Mesenchymal stem cell (in vitro differentiated cells and primary cell): Measurements from ENCODE around the gene MYOZ2.

Experiments
- DNase-seq: peaks from one replicate; pipeline ENCODE4 v3.0.0-alpha.2; 2013
- H2AFZ ChIP-seq: one replicate; pipeline ENCODE4 v1.6.1; 2013; ENCODE audit warnings: low read depth, mild to moderate bottlenecking, control low read depth, inconsistent platforms, low read length, moderate library complexity
- H2AK5ac ChIP-seq: 2 replicates; pipeline ENCODE4 v1.6.1; 2013; ENCODE audit warnings: low read length, moderate library complexity, mild to moderate bottlenecking, inconsistent platforms; ENCODE audit not compliant: severe bottlenecking
- H2BK120ac ChIP-seq: one replicate; pipeline ENCODE4 v1.6.1; 2013; ENCODE audit warnings: low read depth, mild to moderate bottlenecking, inconsistent platforms, low read length, moderate library complexity
- H2BK12ac ChIP-seq, 2 experiments: one replicate each; pipeline ENCODE4 v1.6.1; 2013; ENCODE audit warnings: inconsistent platforms in 2 of 2, low read length in 2 of 2, mild to moderate bottlenecking in 2 of 2, moderate library complexity in 2 of 2, control low read depth in 1 of 2
- H2BK15ac ChIP-seq: one replicate; pipeline ENCODE4 v1.6.1; 2013; ENCODE audit warnings: mild to moderate bottlenecking, low read depth, inconsistent platforms; ENCODE audit not compliant: poor library complexity, severe bottlenecking
- H2BK5ac ChIP-seq: 2 replicates; pipeline ENCODE4 v1.6.1; 2013; ENCODE audit warnings: low read depth, mild to moderate bottlenecking, low read length, control low read depth, inconsistent platforms; ENCODE audit not compliant: poor library complexity, severe bottlenecking
- H3K14ac ChIP-seq, 2 experiments: one replicate each; pipeline ENCODE4 v1.6.1; 2013; ENCODE audit warnings: inconsistent platforms in 2 of 2, low read length in 2 of 2, control low read depth in 1 of 2, mild to moderate bottlenecking in 1 of 2, moderate library complexity in 1 of 2
- H3K18ac ChIP-seq, 2 experiments: one replicate each; pipeline ENCODE4 v1.6.1; 2013; ENCODE audit warnings: inconsistent platforms in 2 of 2, low read length in 2 of 2, control low read depth in 1 of 2, low read depth in 1 of 2, mild to moderate bottlenecking in 1 of 2
- H3K23ac ChIP-seq, 2 experiments: one replicate each; pipeline ENCODE4 v1.6.1; 2013; ENCODE audit warnings: inconsistent platforms in 2 of 2, low read length in 2 of 2, mild to moderate bottlenecking in 2 of 2, moderate library complexity in 2 of 2, control low read depth in 1 of 2
- H3K27ac ChIP-seq: 2 replicates; pipeline ENCODE4 v1.5.1; 2013; ENCODE audit warnings: mild to moderate bottlenecking, moderate library complexity, low read length, control low read depth, inconsistent platforms; ENCODE audit not compliant: poor library complexity, severe bottlenecking
- H3K27me3 ChIP-seq, 2 experiments: 2 replicates each; pipeline versions ENCODE4 v1.6.1 to v1.7.0; 2013; ENCODE audit warnings: low read length in 2 of 2, mild to moderate bottlenecking in 2 of 2, moderate library complexity in 2 of 2, control low read depth in 1 of 2, inconsistent platforms in 1 of 2; ENCODE audit not compliant: control insufficient read depth in 1 of 2, insufficient read depth in 1 of 2
- H3K36me3 ChIP-seq, 2 experiments: 2 replicates each; pipeline versions ENCODE4 v1.6.1 to v1.7.0; 2013; ENCODE audit warnings: low read length in 2 of 2, control low read depth in 1 of 2, inconsistent platforms in 1 of 2, low read depth in 1 of 2, mild to moderate bottlenecking in 1 of 2; ENCODE audit not compliant: insufficient read depth in 2 of 2, control insufficient read depth in 1 of 2
- H3K4ac ChIP-seq, 2 experiments: one replicate each; pipeline ENCODE4 v1.6.1; 2013; ENCODE audit warnings: inconsistent platforms in 2 of 2, low read length in 2 of 2, mild to moderate bottlenecking in 2 of 2, moderate library complexity in 2 of 2, control low read depth in 1 of 2, low read depth in 1 of 2
- H3K4me1 ChIP-seq: 2 replicates; pipeline ENCODE4 v1.6.1; 2013; ENCODE audit warnings: low read depth, low read length, control low read depth; ENCODE audit not compliant: control insufficient read depth, insufficient read depth
- H3K4me2 ChIP-seq: 2 replicates; pipeline ENCODE4 v1.6.1; 2013; ENCODE audit warnings: low read length, mild to moderate bottlenecking, inconsistent platforms; ENCODE audit not compliant: poor library complexity, severe bottlenecking
- H3K4me3 ChIP-seq, 2 experiments: 2 replicates each; pipeline versions ENCODE4 v1.5.1 to v1.7.0; 2013; ENCODE audit warnings: low read length in 2 of 2, mild to moderate bottlenecking in 2 of 2, control low read depth in 1 of 2, low read depth in 1 of 2; ENCODE audit not compliant: insufficient read depth in 1 of 2
- H3K79me1 ChIP-seq: replicated peaks from 2 replicates; pipeline ENCODE4 v1.6.1; 2013; ENCODE audit warnings: mild to moderate bottlenecking, control low read depth, low read length, inconsistent platforms; ENCODE audit not compliant: poor library complexity, severe bottlenecking
- H3K9ac ChIP-seq: 2 replicates; pipeline ENCODE4 v1.7.0; 2013; ENCODE audit warnings: mild to moderate bottlenecking, low read length, moderate library complexity
- H3K9me3 ChIP-seq: 2 replicates; pipeline ENCODE4 v1.7.0; 2013; ENCODE audit warnings: mild to moderate bottlenecking, low read length; ENCODE audit not compliant: control insufficient read depth
- H4K8ac ChIP-seq: one replicate; pipeline ENCODE4 v1.6.1; 2013; ENCODE audit warnings: inconsistent platforms, mild to moderate bottlenecking, low read length, moderate library complexity
- H4K91ac ChIP-seq: one replicate; pipeline ENCODE4 v1.6.1; 2013; ENCODE audit warnings: mild to moderate bottlenecking, low read length, inconsistent platforms
- WGBS: methylation state at CpG from one replicate; pipeline ENCODE4 v1.1.7; 2013; ENCODE audit warnings: mixed read lengths; 5-methylcytosine and 5-hydroxymethylcytosine counted together

Gene MYOZ2

GRCh38 chr4:119116925-119117900, 18.4 kb upstream of the MYOZ2 start:
- peak; percentile 61 for DNase-seq
- Histone ChIP-seq H3K4me3 (peak overlapping the region in 1 of 2 experiments; percentile 36), H3K79me1 (no peaks in the 10 kb centered on the region), H2AK5ac (no peak overlapping the region), H3K14ac (no peak overlapping the region), H3K18ac (peak overlapping the region in 1 of 2 experiments; percentile 56), H3K27me3 (no peaks in the 10 kb centered on the region), H2BK120ac (no peak overlapping the region), H3K27ac (no peak overlapping the region), H2BK15ac (no peak overlapping the region), H3K4ac (peak overlapping the region in 1 of 2 experiments; percentile 79), H2AFZ (no peak overlapping the region), H3K9ac (peak overlapping the region; percentile 85), H4K8ac (peak overlapping the region; percentile 10), H3K4me2 (no peak overlapping the region), H3K4me1 (no peaks in the 10 kb centered on the region), H4K91ac (no peak overlapping the region), H3K36me3 (no peaks in the 10 kb centered on the region), H3K23ac (no peak overlapping the region), H2BK5ac (no peak overlapping the region), H3K9me3 (no peaks in the 10 kb centered on the region), H2BK12ac (no peak overlapping the region)
- 12% methylated on average over 2 of the region's 3 CpGs for WGBS

- no peak overlapping the region for H3K4me3 ChIP-seq
- no peaks in the 10 kb centered on the region for H3K36me3 ChIP-seq
- H3K4me2 ChIP-seq, result no peak overlapping the region
- no peak overlapping the region for H3K27ac ChIP-seq
- no peaks in the 10 kb centered on the region for H3K27me3 ChIP-seq
- H3K4me1 ChIP-seq, result no peaks in the 10 kb centered on the region
- no peak overlapping the region for H4K8ac ChIP-seq
- no peak overlapping the region for H3K14ac ChIP-seq
- H3K18ac ChIP-seq, result no peak overlapping the region
- no peak overlapping the region for H2BK12ac ChIP-seq
- 58% methylated on average over 2 of the region's 2 CpGs for WGBS
- H2BK120ac ChIP-seq, result no peak overlapping the region
- H2AK5ac ChIP-seq, result no peak overlapping the region
- H3K4ac ChIP-seq, result no peak overlapping the region
- H4K91ac ChIP-seq, result no peak overlapping the region
- H3K23ac ChIP-seq, result no peak overlapping the region
- H2BK15ac ChIP-seq, result no peak overlapping the region
- no peak overlapping the region for H2BK5ac ChIP-seq
- H2AFZ ChIP-seq, result peak overlapping the region; percentile 36
- peak; percentile 82 for DNase-seq
- H3K9me3 ChIP-seq, result no peaks in the 10 kb centered on the region
- no peaks in the 10 kb centered on the region for H3K79me1 ChIP-seq
- H3K9ac ChIP-seq, result peak overlapping the region; percentile 85
Measured at GRCh38 chr4:119118397-119118796, 17.2 kb upstream of the MYOZ2 start.

- Histone ChIP-seq H2AFZ (no peak overlapping the region), H3K18ac (peak overlapping the region in 1 of 2 experiments; percentile 86), H3K4me3 (peak overlapping the region in 1 of 2 experiments; percentile 10), H3K9me3 (no peaks in the 10 kb centered on the region), H3K4ac (no peak overlapping the region), H4K91ac (no peak overlapping the region), H3K4me1 (no peaks in the 10 kb centered on the region), H3K36me3 (no peaks in the 10 kb centered on the region), H3K4me2 (no peak overlapping the region), H3K79me1 (no peaks in the 10 kb centered on the region), H3K14ac (no peak overlapping the region), H3K27me3 (no peaks in the 10 kb centered on the region), H4K8ac (no peak overlapping the region), H3K23ac (no peak overlapping the region), H2BK12ac (no peak overlapping the region), H2BK120ac (no peak overlapping the region), H3K27ac (no peak overlapping the region), H2BK5ac (no peak overlapping the region), H2AK5ac (no peak overlapping the region), H3K9ac (peak overlapping the region; percentile 74), H2BK15ac (no peak overlapping the region)
- peak; percentile 47 for DNase-seq
Measured at GRCh38 chr4:119124352-119124751, 11.3 kb upstream of the MYOZ2 start.

GRCh38 chr4:119125931-119126330, 9.7 kb upstream of the MYOZ2 start:
- no peak overlapping the region for H3K27ac ChIP-seq
- no peaks in the 10 kb centered on the region for H3K36me3 ChIP-seq
- H3K9me3 ChIP-seq, result no peaks in the 10 kb centered on the region
- H3K14ac ChIP-seq, result no peak overlapping the region
- no peak overlapping the region for H2BK5ac ChIP-seq
- no peak overlapping the region for H2BK15ac ChIP-seq
- DNase-seq, result no peak
- H4K91ac ChIP-seq, result no peak overlapping the region
- no peak overlapping the region for H2BK120ac ChIP-seq
- H2BK12ac ChIP-seq, result no peak overlapping the region
- H3K23ac ChIP-seq, result no peak overlapping the region
- no peak overlapping the region for H3K18ac ChIP-seq
- no peak overlapping the region for H3K4me2 ChIP-seq
- H3K4me1 ChIP-seq, result no peaks in the 10 kb centered on the region
- H3K4me3 ChIP-seq, result no peak overlapping the region
- no peak overlapping the region for H2AFZ ChIP-seq
- no peaks in the 10 kb centered on the region for H3K27me3 ChIP-seq
- H3K79me1 ChIP-seq, result no peaks in the 10 kb centered on the region
- H4K8ac ChIP-seq, result no peak overlapping the region
- H3K9ac ChIP-seq, result no peak overlapping the region
- no peak overlapping the region for H2AK5ac ChIP-seq
- no peak overlapping the region for H3K4ac ChIP-seq
